ENCODE results near the gene PHF21A.

DNA sequence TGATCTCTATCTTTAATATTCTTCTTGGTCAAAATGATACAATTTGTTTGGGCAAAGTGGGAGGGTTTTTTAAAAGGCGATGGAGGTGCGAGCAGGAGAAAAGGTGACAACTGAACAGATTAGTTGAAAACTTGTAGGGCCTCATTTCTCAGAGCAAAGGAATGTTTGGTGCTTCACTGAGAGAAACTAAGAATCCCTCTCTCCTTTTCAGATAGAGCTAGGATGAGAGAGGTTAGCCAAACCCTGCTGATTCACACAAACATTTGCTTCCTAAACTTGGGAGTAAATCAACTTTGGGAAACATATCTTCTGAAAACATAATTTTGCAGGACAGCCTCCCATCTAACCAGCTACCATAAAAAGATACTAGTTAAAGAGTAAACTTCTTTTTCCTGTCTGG, 57.0 kb downstream of the PHF21A start:
- TF ChIP-seq, protein P1, sequence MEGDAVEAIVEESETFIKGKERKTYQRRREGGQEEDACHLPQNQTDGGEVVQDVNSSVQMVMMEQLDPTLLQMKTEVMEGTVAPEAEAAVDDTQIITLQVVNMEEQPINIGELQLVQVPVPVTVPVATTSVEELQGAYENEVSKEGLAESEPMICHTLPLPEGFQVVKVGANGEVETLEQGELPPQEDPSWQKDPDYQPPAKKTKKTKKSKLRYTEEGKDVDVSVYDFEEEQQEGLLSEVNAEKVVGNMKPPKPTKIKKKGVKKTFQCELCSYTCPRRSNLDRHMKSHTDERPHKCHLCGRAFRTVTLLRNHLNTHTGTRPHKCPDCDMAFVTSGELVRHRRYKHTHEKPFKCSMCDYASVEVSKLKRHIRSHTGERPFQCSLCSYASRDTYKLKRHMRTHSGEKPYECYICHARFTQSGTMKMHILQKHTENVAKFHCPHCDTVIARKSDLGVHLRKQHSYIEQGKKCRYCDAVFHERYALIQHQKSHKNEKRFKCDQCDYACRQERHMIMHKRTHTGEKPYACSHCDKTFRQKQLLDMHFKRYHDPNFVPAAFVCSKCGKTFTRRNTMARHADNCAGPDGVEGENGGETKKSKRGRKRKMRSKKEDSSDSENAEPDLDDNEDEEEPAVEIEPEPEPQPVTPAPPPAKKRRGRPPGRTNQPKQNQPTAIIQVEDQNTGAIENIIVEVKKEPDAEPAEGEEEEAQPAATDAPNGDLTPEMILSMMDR (conservative IDR thresholded peaks at IDR 0.05; ENCODE audit: low read length): no peak
- no peak for TF ChIP-seq EZH2phosphoT487 (IDR thresholded peaks at IDR 0.05; ENCODE audit: borderline replicate concordance)
